Astrocyte (in vitro differentiated cells and primary cell): Measurements from ENCODE around the gene SMR3B.

Experiments used
- EZH2 ChIP-seq: IDR thresholded peaks from 2 replicates; pipeline ENCODE4 v1.6.1; 2012; ENCODE audit warnings: mild to moderate bottlenecking, low read length, inconsistent platforms; ENCODE audit not compliant: insufficient read depth
- TF ChIP-seq, protein P1 (sequence below): IDR thresholded peaks from 2 replicates; pipeline ENCODE4 v1.5.1; 2011; ENCODE audit warnings: low read depth, mild to moderate bottlenecking, inconsistent platforms, low read length, moderate library complexity; ENCODE audit not compliant: insufficient read depth

DNA sequence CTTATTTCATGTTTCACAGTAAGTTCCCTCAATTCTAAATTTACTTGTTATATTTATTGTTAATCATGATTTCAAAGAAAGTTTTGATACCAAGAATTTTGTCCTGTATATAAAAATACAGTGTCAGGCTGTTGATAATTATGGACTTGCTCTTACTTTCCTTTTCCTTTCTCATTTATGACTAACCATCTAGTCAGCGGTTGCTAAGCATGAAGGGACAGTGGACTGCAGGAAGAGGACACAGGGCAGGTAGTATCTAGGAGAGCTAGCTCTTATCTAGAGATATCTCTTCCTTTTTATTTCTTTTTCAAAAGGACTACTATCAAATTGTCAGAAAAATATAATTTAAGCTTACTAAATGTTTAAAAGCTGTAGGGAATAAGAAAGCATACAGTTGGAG is 16.4 kb downstream of the SMR3B start:
- TF ChIP-seq, protein P1, sequence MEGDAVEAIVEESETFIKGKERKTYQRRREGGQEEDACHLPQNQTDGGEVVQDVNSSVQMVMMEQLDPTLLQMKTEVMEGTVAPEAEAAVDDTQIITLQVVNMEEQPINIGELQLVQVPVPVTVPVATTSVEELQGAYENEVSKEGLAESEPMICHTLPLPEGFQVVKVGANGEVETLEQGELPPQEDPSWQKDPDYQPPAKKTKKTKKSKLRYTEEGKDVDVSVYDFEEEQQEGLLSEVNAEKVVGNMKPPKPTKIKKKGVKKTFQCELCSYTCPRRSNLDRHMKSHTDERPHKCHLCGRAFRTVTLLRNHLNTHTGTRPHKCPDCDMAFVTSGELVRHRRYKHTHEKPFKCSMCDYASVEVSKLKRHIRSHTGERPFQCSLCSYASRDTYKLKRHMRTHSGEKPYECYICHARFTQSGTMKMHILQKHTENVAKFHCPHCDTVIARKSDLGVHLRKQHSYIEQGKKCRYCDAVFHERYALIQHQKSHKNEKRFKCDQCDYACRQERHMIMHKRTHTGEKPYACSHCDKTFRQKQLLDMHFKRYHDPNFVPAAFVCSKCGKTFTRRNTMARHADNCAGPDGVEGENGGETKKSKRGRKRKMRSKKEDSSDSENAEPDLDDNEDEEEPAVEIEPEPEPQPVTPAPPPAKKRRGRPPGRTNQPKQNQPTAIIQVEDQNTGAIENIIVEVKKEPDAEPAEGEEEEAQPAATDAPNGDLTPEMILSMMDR = no peak
- TF ChIP-seq EZH2 = no peak
